Neural crest cell (in vitro differentiated cells): Measurements from ENCODE around the gene CEP97. TPM values are rescaled to one million over a fixed set of nuclear protein-coding genes. Genes with fewer than 3 reads are reported as not detected.
A peak's percentile ranks its signal among the peaks of the same experiment; 100 is the strongest.
"Not testable (repeated sequence)": the region's sequence is repeated elsewhere in the genome, so short reads cannot be mapped to it uniquely, and the experiment has no call there.

ENCODE experiments used
- DNase-seq: peaks from one replicate; pipeline ENCODE4 v3.0.0; 2021; ENCODE audit warnings: low read depth, mixed read lengths, low spot score
- H3K27ac Mint-ChIP-seq: one replicate; pipeline ENCODE4 v1.8.0; 2021; ENCODE audit warnings: mild to moderate bottlenecking, mixed read lengths; ENCODE audit not compliant: unreplicated experiment
- H3K27me3 Mint-ChIP-seq: 2 replicates; pipeline ENCODE4 v1.8.0; 2021; ENCODE audit warnings: low read depth, mild to moderate bottlenecking, mixed read lengths
- H3K36me3 Mint-ChIP-seq: 2 replicates; pipeline ENCODE4 v1.8.0; 2021; ENCODE audit warnings: low read depth, mild to moderate bottlenecking, mixed read lengths
- H3K4me1 Mint-ChIP-seq: 2 replicates; pipeline ENCODE4 v1.8.0; 2021; ENCODE audit warnings: mixed read lengths
- H3K4me3 Mint-ChIP-seq: one replicate; pipeline ENCODE4 v1.8.0; 2021; ENCODE audit warnings: mild to moderate bottlenecking, mixed read lengths
- H3K9me3 Mint-ChIP-seq: 2 replicates; pipeline ENCODE4 v1.8.0; 2021; ENCODE audit warnings: mixed read lengths
- total RNA-seq: library from RNA; stranded (reverse); gene quantifications from 2 replicates; pipeline ENCODE4 v1.2.1, GENCODE V29; 2021
- TF ChIP-seq, protein P1 (sequence below): fragments of 200-600 bp; sonication (generic); conservative IDR thresholded peaks from 2 replicates; pipeline ENCODE4 v1.5.0; 2021; ENCODE audit warnings: antibody characterized with exemption, mild to moderate bottlenecking

CEP97 gene
- total RNA-seq, 1 donor from 2014 or later: 25.1 TPM

GRCh38 chr3:101677436-101678286, 46.8 kb upstream of the CEP97 start:
- Mint-ChIP-seq H3K27me3 (peaks cover 3% of the 10 kb centered on the region), H3K4me3 (peak overlapping the region; percentile 97), H3K9me3 (no peaks in the 10 kb centered on the region), H3K4me1 (peaks cover 35% of the 10 kb centered on the region), H3K36me3 (peaks cover 19% of the 10 kb centered on the region), H3K27ac (peak overlapping the region; percentile 36)
- TF ChIP-seq, protein P1, sequence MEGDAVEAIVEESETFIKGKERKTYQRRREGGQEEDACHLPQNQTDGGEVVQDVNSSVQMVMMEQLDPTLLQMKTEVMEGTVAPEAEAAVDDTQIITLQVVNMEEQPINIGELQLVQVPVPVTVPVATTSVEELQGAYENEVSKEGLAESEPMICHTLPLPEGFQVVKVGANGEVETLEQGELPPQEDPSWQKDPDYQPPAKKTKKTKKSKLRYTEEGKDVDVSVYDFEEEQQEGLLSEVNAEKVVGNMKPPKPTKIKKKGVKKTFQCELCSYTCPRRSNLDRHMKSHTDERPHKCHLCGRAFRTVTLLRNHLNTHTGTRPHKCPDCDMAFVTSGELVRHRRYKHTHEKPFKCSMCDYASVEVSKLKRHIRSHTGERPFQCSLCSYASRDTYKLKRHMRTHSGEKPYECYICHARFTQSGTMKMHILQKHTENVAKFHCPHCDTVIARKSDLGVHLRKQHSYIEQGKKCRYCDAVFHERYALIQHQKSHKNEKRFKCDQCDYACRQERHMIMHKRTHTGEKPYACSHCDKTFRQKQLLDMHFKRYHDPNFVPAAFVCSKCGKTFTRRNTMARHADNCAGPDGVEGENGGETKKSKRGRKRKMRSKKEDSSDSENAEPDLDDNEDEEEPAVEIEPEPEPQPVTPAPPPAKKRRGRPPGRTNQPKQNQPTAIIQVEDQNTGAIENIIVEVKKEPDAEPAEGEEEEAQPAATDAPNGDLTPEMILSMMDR: no peak
- DNase-seq: no peak

DNA sequence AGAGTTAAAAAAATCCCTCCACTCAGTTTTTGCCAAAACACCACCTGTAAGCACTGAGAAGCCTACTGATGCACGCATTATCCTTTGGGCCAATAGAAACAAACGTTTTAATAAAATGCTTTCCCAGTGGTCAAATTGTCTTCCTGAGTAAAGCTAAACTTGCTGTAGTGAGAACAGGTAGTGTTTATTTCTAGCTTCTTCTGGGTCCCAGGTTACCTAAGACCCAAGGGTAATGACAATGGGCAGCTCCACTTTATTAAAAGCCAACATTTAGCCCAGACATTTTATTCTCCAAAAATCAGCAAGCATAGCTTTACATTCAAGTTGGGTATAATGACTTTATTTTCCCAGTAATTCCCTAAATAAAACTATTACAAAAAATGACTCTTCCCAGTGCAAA, 45.6 kb upstream of the CEP97 start:
- H3K27ac Mint-ChIP-seq, DNase-seq: not testable (repeated sequence)

DNA sequence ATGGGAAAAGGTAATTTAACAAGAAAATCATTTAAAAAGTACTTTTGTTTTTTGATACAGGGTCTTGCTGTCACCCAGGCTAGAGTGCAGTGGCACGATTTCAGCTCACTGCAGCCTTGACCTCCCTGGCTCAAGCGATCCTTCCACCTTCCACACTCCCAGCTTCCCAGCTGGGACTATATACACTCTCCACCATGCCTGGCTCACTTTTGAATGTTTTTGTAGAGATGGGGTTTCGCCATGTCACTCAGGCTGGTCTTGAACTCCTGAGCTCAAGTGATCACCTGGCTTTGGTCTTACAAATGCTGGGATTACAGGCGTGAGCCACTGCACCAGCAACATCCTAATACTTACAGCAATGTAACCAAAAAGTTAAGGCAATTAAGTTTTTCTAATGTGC, 43.9 kb upstream of the CEP97 start:
- H3K27ac Mint-ChIP-seq: no peak overlapping the region

More for the DNA sequence above, 45.6 kb upstream of the CEP97 start:
- not testable (repeated sequence) for H3K27me3 Mint-ChIP-seq, H3K9me3 Mint-ChIP-seq
- peaks cover 35% of the 10 kb centered on the region for H3K4me1 Mint-ChIP-seq
- peaks cover 20% of the 10 kb centered on the region for H3K36me3 Mint-ChIP-seq
- peak overlapping the region; percentile 49 for H3K4me3 Mint-ChIP-seq

GRCh38 chr3:101685050-101685400, 39.4 kb upstream of the CEP97 start:
- Mint-ChIP-seq H3K27ac (peak overlapping the region; percentile 72), H3K9me3 (no peaks in the 10 kb centered on the region), H3K4me3 (peak overlapping the region; percentile 99), H3K4me1 (peaks cover 31% of the 10 kb centered on the region), H3K27me3 (no peaks in the 10 kb centered on the region), H3K36me3 (peaks cover 26% of the 10 kb centered on the region)
- no peak for DNase-seq
- TF ChIP-seq, protein P1: no peak

More for the DNA sequence above, 43.9 kb upstream of the CEP97 start:
- Mint-ChIP-seq H3K4me3 (peak overlapping the region; percentile 67), H3K36me3 (peaks cover 26% of the 10 kb centered on the region), H3K9me3 (no peaks in the 10 kb centered on the region), H3K27me3 (peaks cover 3% of the 10 kb centered on the region), H3K4me1 (peaks cover 35% of the 10 kb centered on the region)
- TF ChIP-seq, protein P1: no peak
- DNase-seq: no peak

DNA sequence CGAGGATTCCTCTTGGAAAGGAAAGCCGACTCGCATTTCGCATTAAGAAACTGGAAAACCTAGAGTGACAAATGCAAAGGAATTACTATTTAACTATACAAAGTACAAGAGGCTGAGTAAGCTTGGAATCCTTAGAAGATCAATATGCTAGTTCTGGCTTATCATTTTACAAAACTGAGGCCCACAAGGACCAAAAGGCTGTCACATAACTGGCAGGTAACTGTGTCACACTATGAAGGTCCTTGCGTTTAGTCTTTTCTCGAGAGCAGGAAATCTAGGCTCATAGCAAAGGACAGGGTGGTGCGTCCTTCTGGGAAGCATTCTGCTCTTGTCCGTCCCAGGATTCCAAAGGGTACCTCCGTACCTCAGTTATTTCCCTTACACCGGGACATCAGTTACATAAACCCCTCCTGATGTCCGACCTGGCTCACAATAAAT, 38.5 kb upstream of the CEP97 start:
- TF ChIP-seq, protein P1: no peak

More for the DNA sequence above, 38.5 kb upstream of the CEP97 start:
- Mint-ChIP-seq H3K36me3 (peaks cover 19% of the 10 kb centered on the region), H3K4me1 (peaks cover 31% of the 10 kb centered on the region), H3K9me3 (no peaks in the 10 kb centered on the region), H3K27me3 (no peaks in the 10 kb centered on the region), H3K27ac (peak overlapping the region; percentile 100), H3K4me3 (peak overlapping the region; percentile 99)
- peak; percentile 16 for DNase-seq
